ENCODE measurements around the gene SF3B4.
A peak's percentile ranks its signal among the peaks of the same experiment; 100 is the strongest.
"Not testable (repeated sequence)": the region's sequence is repeated elsewhere in the genome, so short reads cannot be mapped to it uniquely, and the experiment has no call there.

The SF3B4 gene

GRCh38 chr1:149927563-149928400, at the start of gene SF3B4:
Gene SF3B4, minus strand, starts transcription at chr1:149927803. Its CDS starts 44 bp downstream, at chr1:149927759.
- DNase-seq (ENCODE audit: low read depth in 2 of 2), result peak; percentile 75 to 76

- DNase-seq (ENCODE audit: low read depth in 2 of 2), result no peak
Observed at GRCh38 chr1:149977345-149977744, 49.7 kb upstream of the SF3B4 start.

- DNase-seq (ENCODE audit: low read depth in 2 of 2), result no peak
Observed at GRCh38 chr1:149972547-149972946, 44.9 kb upstream of the SF3B4 start.

GRCh38 chr1:149967646-149968045, 40.0 kb upstream of the SF3B4 start:
- DNase-seq (ENCODE audit: low read depth in 2 of 2), result no peak

- no peak for DNase-seq (ENCODE audit: low read depth in 2 of 2)
Observed at GRCh38 chr1:149967041-149967440, 39.4 kb upstream of the SF3B4 start.

GRCh38 chr1:149966405-149966804, 38.8 kb upstream of the SF3B4 start:
- DNase-seq (ENCODE audit: low read depth in 2 of 2), result no peak

- no peak for DNase-seq (ENCODE audit: low read depth in 2 of 2)
Observed at GRCh38 chr1:149965440-149965839, 37.8 kb upstream of the SF3B4 start.

GRCh38 chr1:149963358-149963757, 35.8 kb upstream of the SF3B4 start:
- DNase-seq (ENCODE audit: low read depth in 2 of 2), result no peak

- DNase-seq (ENCODE audit: low read depth in 2 of 2), result no peak
Observed at GRCh38 chr1:149962736-149963135, 35.1 kb upstream of the SF3B4 start.

GRCh38 chr1:149962039-149962647, 34.5 kb upstream of the SF3B4 start:
- DNase-seq (ENCODE audit: low read depth in 2 of 2), result peak; percentile 52 to 54

- DNase-seq (ENCODE audit: low read depth in 2 of 2), result not testable (repeated sequence)
Observed at GRCh38 chr1:149957548-149957947, 29.9 kb upstream of the SF3B4 start.

GRCh38 chr1:149949911-149950310, 22.3 kb upstream of the SF3B4 start:
- no peak for DNase-seq (ENCODE audit: low read depth in 2 of 2)

GRCh38 chr1:149945206-149945605, 17.6 kb upstream of the SF3B4 start:
- no peak for DNase-seq (ENCODE audit: low read depth in 2 of 2)

GRCh38 chr1:149942885-149943284, 15.3 kb upstream of the SF3B4 start:
- DNase-seq (ENCODE audit: low read depth in 2 of 2), result no peak

- DNase-seq (ENCODE audit: low read depth in 2 of 2), result no peak
Observed at GRCh38 chr1:149942207-149942606, 14.6 kb upstream of the SF3B4 start.

- DNase-seq (ENCODE audit: low read depth in 2 of 2), result no peak
Observed at GRCh38 chr1:149940427-149940826, 12.8 kb upstream of the SF3B4 start.

- DNase-seq (ENCODE audit: low read depth in 2 of 2), result not testable (repeated sequence)
Observed at GRCh38 chr1:149938668-149939003, 11.0 kb upstream of the SF3B4 start.

GRCh38 chr1:149937759-149938158, 10.2 kb upstream of the SF3B4 start:
- no peak for DNase-seq (ENCODE audit: low read depth in 2 of 2)

GRCh38 chr1:149936992-149937705, 9.5 kb upstream of the SF3B4 start:
- no peak for DNase-seq (ENCODE audit: low read depth in 2 of 2)

GRCh38 chr1:149936170-149936991, 8.8 kb upstream of the SF3B4 start, which contains the start of gene MTMR11:
Gene MTMR11, minus strand, starts transcription at chr1:149936879. Its CDS starts 232 bp downstream, at chr1:149936647.
- DNase-seq (ENCODE audit: low read depth in 2 of 2), result peak in 1 of 2 experiments; percentile 17

GRCh38 chr1:149934356-149934755, 6.8 kb upstream of the SF3B4 start:
- no peak for DNase-seq (ENCODE audit: low read depth in 2 of 2)

GRCh38 chr1:149933208-149933607, 5.6 kb upstream of the SF3B4 start:
- DNase-seq (ENCODE audit: low read depth in 2 of 2), result no peak

All from fibroblast of skin of left quadriceps (primary cell).